Activated CD8-positive, alpha-beta T cell treated with anti-CD3 and anti-CD28 coated beads, Interleukin-2, amount 10 ng/mL, durations not matched to agents 7 days and 5 days (primary cell): ENCODE measurements around the gene FGFR3. TPM values are rescaled to one million over a fixed set of nuclear protein-coding genes. Genes with fewer than 3 reads are reported as not detected.

Experiments
- ATAC-seq: fragments of 150-1000 bp; cut with Tn5 transposase; one replicate; pipeline ENCODE4 v1.10.0; 2021; ENCODE audit warnings: moderate library complexity
- CTCF ChIA-PET: fragments of 350-600 bp; sonication (Branson Sonifier 250); formaldehyde crosslinking; loops from one replicate; lab custom pipeline; 2021; ENCODE audit warnings: antibody characterized with exemption; lab: Charles Lee
- POLR2A ChIA-PET: fragments of 350-600 bp; sonication (Branson Sonifier 250); formaldehyde crosslinking; loops from one replicate; lab custom pipeline; 2021; ENCODE audit warnings: antibody characterized with exemption; lab: Charles Lee
- DNase-seq: peaks from one replicate; pipeline ENCODE4 v3.0.0-alpha.2; 2020
- H3K27ac Mint-ChIP-seq: one replicate; pipeline ENCODE4 v1.8.0; 2021; ENCODE audit warnings: mild to moderate bottlenecking, mixed read lengths
- H3K27me3 Mint-ChIP-seq: one replicate; pipeline ENCODE4 v1.8.0; 2021; ENCODE audit warnings: low read depth, mixed read lengths
- H3K36me3 Mint-ChIP-seq: one replicate; pipeline ENCODE4 v1.8.0; 2021; ENCODE audit warnings: low read depth, mixed read lengths
- H3K4me1 Mint-ChIP-seq: one replicate; pipeline ENCODE4 v1.8.0; 2021; ENCODE audit warnings: low read depth, mixed read lengths
- H3K4me3 Mint-ChIP-seq: one replicate; pipeline ENCODE4 v1.8.0; 2021; ENCODE audit warnings: mild to moderate bottlenecking, mixed read lengths
- H3K9me3 Mint-ChIP-seq: one replicate; pipeline ENCODE4 v1.8.0; 2022; ENCODE audit warnings: mixed read lengths; ENCODE audit not compliant: insufficient read depth
- total RNA-seq, 2 experiments: library from RNA; stranded (reverse); gene quantifications; one replicate each; pipeline ENCODE4 v1.2.3, GENCODE V29; 2021

FGFR3 gene
- total RNA-seq, 2 experiments from 2014 or later: 0.34 to 0.37 TPM

GRCh38 chr4:1801286-1801958 is 8.3 kb downstream of the FGFR3 start:
- no peak overlapping the region for H3K27ac Mint-ChIP-seq

GRCh38 chr4:1802151-1802715 is 9.1 kb downstream of the FGFR3 start:
- Mint-ChIP-seq H3K27me3 (no peaks in the 10 kb centered on the region), H3K4me3 (no peak overlapping the region), H3K27ac (no peak overlapping the region), H3K36me3 (no peaks in the 10 kb centered on the region), H3K9me3 (no peaks in the 10 kb centered on the region), H3K4me1 (no peaks in the 10 kb centered on the region)
- ChIA-PET POLR2A (interaction anchor here (1.0 kb wide), 1 partner anchor 129 kb away, joined by 3 read pairs; no protein-coding TSS in a partner anchor), CTCF (interaction anchor here (1.6 kb wide), 1 partner anchor 8 kb away, joined by 4 read pairs; no protein-coding TSS in a partner anchor)
- ATAC-seq (no peak), DNase-seq (no peak)

More at GRCh38 chr4:1801286-1801958, 8.3 kb downstream of the FGFR3 start:
- H3K4me1 Mint-ChIP-seq: no peaks in the 10 kb centered on the region
- ChIA-PET CTCF (interaction anchor here (1.6 kb wide), 1 partner anchor 9 kb away, joined by 4 read pairs; no protein-coding TSS in a partner anchor), POLR2A (interaction anchor here (1.0 kb wide), 1 partner anchor 130 kb away, joined by 3 read pairs; no protein-coding TSS in a partner anchor)
- H3K4me3 Mint-ChIP-seq: no peak overlapping the region
- H3K27me3 Mint-ChIP-seq: peaks cover 5% of the 10 kb centered on the region
- no peaks in the 10 kb centered on the region for H3K36me3 Mint-ChIP-seq
- H3K9me3 Mint-ChIP-seq: no peaks in the 10 kb centered on the region
- DNase-seq: no peak
- no peak for ATAC-seq

- POLR2A ChIA-PET: interaction anchor here (1.0 kb wide), 1 partner anchor 128 kb away, joined by 3 read pairs; no protein-coding TSS in a partner anchor
- Mint-ChIP-seq H3K27me3 (no peaks in the 10 kb centered on the region), H3K36me3 (no peaks in the 10 kb centered on the region), H3K4me1 (no peaks in the 10 kb centered on the region), H3K4me3 (no peak overlapping the region), H3K9me3 (no peaks in the 10 kb centered on the region), H3K27ac (no peak overlapping the region)
- CTCF ChIA-PET: no interaction called here
- ATAC-seq: no peak
- DNase-seq: no peak
These were observed 9.8 kb downstream of the FGFR3 start for GRCh38 chr4:1802720-1803522.

- no peak for DNase-seq
- no peaks in the 10 kb centered on the region for H3K4me1 Mint-ChIP-seq
- no peaks in the 10 kb centered on the region for H3K36me3 Mint-ChIP-seq
- H3K27me3 Mint-ChIP-seq: no peaks in the 10 kb centered on the region
- ChIA-PET POLR2A (interaction anchor here (1.0 kb wide), 1 partner anchor 59 kb away, joined by 4 read pairs; no protein-coding TSS in a partner anchor), CTCF (no interaction called here)
- no peak overlapping the region for H3K4me3 Mint-ChIP-seq
- no peak overlapping the region for H3K27ac Mint-ChIP-seq
- no peak for ATAC-seq
- no peaks in the 10 kb centered on the region for H3K9me3 Mint-ChIP-seq
These were observed 10.7 kb downstream of the FGFR3 start for GRCh38 chr4:1803523-1804423.

GRCh38 chr4:1804638-1805492 is 11.8 kb downstream of the FGFR3 start:
- H3K4me1 Mint-ChIP-seq: no peaks in the 10 kb centered on the region
- no peaks in the 10 kb centered on the region for H3K36me3 Mint-ChIP-seq
- no peak overlapping the region for H3K27ac Mint-ChIP-seq
- no peaks in the 10 kb centered on the region for H3K9me3 Mint-ChIP-seq
- POLR2A ChIA-PET: interaction anchor here (1.0 kb wide), 1 partner anchor 60 kb away, joined by 4 read pairs; no protein-coding TSS in a partner anchor
- ATAC-seq (no peak), DNase-seq (no peak)
- CTCF ChIA-PET: no interaction called here
- H3K27me3 Mint-ChIP-seq: no peaks in the 10 kb centered on the region
- no peak overlapping the region for H3K4me3 Mint-ChIP-seq

- H3K36me3 Mint-ChIP-seq: no peaks in the 10 kb centered on the region
- ATAC-seq: no peak
- no peak overlapping the region for H3K4me3 Mint-ChIP-seq
- no peaks in the 10 kb centered on the region for H3K4me1 Mint-ChIP-seq
- CTCF ChIA-PET: interaction anchor here (5.8 kb wide), 1 partner anchor 57 kb away, joined by 107 read pairs; no protein-coding TSS in a partner anchor
- no peak overlapping the region for H3K27ac Mint-ChIP-seq
- DNase-seq: no peak
- POLR2A ChIA-PET: no interaction called here
- H3K9me3 Mint-ChIP-seq: no peaks in the 10 kb centered on the region
- no peaks in the 10 kb centered on the region for H3K27me3 Mint-ChIP-seq
These were observed 12.6 kb downstream of the FGFR3 start for GRCh38 chr4:1805493-1806222.

DNA sequence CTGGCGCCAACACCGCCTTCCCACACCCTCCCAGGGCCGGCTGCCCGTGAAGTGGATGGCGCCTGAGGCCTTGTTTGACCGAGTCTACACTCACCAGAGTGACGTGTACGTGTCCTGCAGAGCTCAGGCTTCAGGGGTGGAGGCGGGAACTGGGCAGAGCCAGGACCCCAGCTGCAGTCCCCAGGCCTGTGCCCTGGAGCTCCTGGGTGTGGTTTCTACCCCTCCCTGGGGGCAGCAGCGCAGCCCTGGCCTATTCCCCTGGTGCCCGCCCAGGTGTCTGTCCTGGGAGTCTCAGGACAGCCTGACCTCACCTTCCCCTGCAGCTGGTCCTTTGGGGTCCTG is 13.1 kb downstream of the FGFR3 start:
- H3K9me3 Mint-ChIP-seq: no peaks in the 10 kb centered on the region
- DNase-seq (no peak), ATAC-seq (no peak)
- ChIA-PET POLR2A (no interaction called here), CTCF (interaction anchor here (5.8 kb wide), 1 partner anchor 57 kb away, joined by 107 read pairs; no protein-coding TSS in a partner anchor)
- no peak overlapping the region for H3K4me3 Mint-ChIP-seq
- H3K27ac Mint-ChIP-seq: no peak overlapping the region
- H3K27me3 Mint-ChIP-seq: no peaks in the 10 kb centered on the region
- no peaks in the 10 kb centered on the region for H3K4me1 Mint-ChIP-seq
- H3K36me3 Mint-ChIP-seq: no peaks in the 10 kb centered on the region

DNA sequence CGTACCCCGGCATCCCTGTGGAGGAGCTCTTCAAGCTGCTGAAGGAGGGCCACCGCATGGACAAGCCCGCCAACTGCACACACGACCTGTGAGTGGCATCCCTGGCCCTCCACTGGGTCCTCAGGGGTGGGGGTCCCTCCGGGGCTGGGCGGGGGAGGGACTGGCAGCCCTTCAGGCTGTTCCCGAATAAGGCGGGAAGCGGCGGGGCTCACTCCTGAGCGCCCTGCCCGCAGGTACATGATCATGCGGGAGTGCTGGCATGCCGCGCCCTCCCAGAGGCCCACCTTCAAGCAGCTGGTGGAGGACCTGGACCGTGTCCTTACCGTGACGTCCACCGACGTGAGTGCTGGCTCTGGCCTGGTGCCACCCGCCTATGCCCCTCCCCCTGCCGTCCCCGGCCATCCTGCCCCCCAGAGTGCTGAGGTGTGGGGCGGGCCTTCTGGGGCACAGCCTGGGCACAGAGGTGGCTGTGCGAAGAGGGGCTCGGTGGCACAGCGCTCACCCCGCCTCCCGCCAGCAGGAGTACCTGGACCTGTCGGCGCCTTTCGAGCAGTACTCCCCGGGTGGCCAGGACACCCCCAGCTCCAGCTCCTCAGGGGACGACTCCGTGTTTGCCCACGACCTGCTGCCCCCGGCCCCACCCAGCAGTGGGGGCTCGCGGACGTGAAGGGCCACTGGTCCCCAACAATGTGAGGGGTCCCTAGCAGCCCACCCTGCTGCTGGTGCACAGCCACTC is 13.7 kb downstream of the FGFR3 start:
- H3K27ac Mint-ChIP-seq: no peak overlapping the region
- DNase-seq (no peak), ATAC-seq (no peak)
- no peak overlapping the region for H3K4me3 Mint-ChIP-seq
- ChIA-PET POLR2A (no interaction called here), CTCF (interaction anchor here (5.8 kb wide), 1 partner anchor 58 kb away, joined by 107 read pairs; no protein-coding TSS in a partner anchor)
- H3K9me3 Mint-ChIP-seq: no peaks in the 10 kb centered on the region
- H3K36me3 Mint-ChIP-seq: no peaks in the 10 kb centered on the region
- H3K4me1 Mint-ChIP-seq: no peaks in the 10 kb centered on the region
- no peaks in the 10 kb centered on the region for H3K27me3 Mint-ChIP-seq

GRCh38 chr4:1807332-1807777 is 14.3 kb downstream of the FGFR3 start:
- Mint-ChIP-seq H3K36me3 (peaks cover under 1% of the 10 kb centered on the region), H3K27me3 (no peaks in the 10 kb centered on the region), H3K27ac (no peak overlapping the region), H3K4me3 (no peak overlapping the region), H3K9me3 (no peaks in the 10 kb centered on the region), H3K4me1 (no peaks in the 10 kb centered on the region)
- ChIA-PET CTCF (interaction anchor here (5.8 kb wide), 1 partner anchor 59 kb away, joined by 107 read pairs; no protein-coding TSS in a partner anchor), POLR2A (no interaction called here)
- DNase-seq (no peak), ATAC-seq (no peak)
